GM12892 (cell line): ENCODE data around the gene FBLN1.

ENCODE experiments used
- DNase-seq: peaks from one replicate; pipeline ENCODE4 v3.0.0; 2011; ENCODE audit not compliant: insufficient read length
- FAIRE-seq: peaks from 2 replicates; lab custom pipeline; 2011; peaks lifted over from hg19 to GRCh38; lab: Jason Lieb, UNC
- POLR2A ChIP-seq: IDR thresholded peaks from 2 replicates; pipeline ENCODE4 v1.6.1; 2011; ENCODE audit warnings: low read depth, low read length, control low read depth
- POLR2AphosphoS5 ChIP-seq: IDR thresholded peaks from 2 replicates; pipeline ENCODE4 v1.6.1; 2011; ENCODE audit warnings: low read depth, low read length, control low read depth
- TAF1 ChIP-seq: IDR thresholded peaks from 2 replicates; pipeline ENCODE4 v1.6.1; 2011; ENCODE audit warnings: low read depth, mild to moderate bottlenecking, control low read depth, low read length, borderline replicate concordance

FBLN1 gene

GRCh38 chr22:45496451-45496941, 6.2 kb upstream of the FBLN1 start:
- DNase-seq: no peak
- TF ChIP-seq TAF1: no peak
- TF ChIP-seq POLR2AphosphoS5: no peak
- no peak for FAIRE-seq

GRCh38 chr22:45497351-45498145, 5.1 kb upstream of the FBLN1 start:
- no peak for FAIRE-seq
- TF ChIP-seq TAF1: no peak
- TF ChIP-seq POLR2AphosphoS5: no peak
- TF ChIP-seq POLR2A: no peak
- DNase-seq: no peak

- TF ChIP-seq TAF1 (no peak), POLR2AphosphoS5 (no peak), POLR2A (no peak)
- FAIRE-seq: no peak
- no peak for DNase-seq
Measured at GRCh38 chr22:45499746-45500145, 2.9 kb upstream of the FBLN1 start.

GRCh38 chr22:45503050-45503815, 550 bp downstream of the FBLN1 start:
- DNase-seq: no peak
- FAIRE-seq: no peak
- no peak for TF ChIP-seq POLR2A
- no peak for TF ChIP-seq POLR2AphosphoS5
- no peak for TF ChIP-seq TAF1

- TF ChIP-seq POLR2A (no peak), TAF1 (no peak)
- FAIRE-seq (no peak), DNase-seq (no peak)
Measured at GRCh38 chr22:45503816-45504372, 1.2 kb downstream of the FBLN1 start.

- DNase-seq (no peak), FAIRE-seq (no peak)
- TF ChIP-seq POLR2AphosphoS5: no peak
- no peak for TF ChIP-seq TAF1
- TF ChIP-seq POLR2A: no peak
Measured at GRCh38 chr22:45504373-45505341, 2.0 kb downstream of the FBLN1 start.

GRCh38 chr22:45505991-45506747, 3.5 kb downstream of the FBLN1 start:
- TF ChIP-seq POLR2AphosphoS5 (no peak), TAF1 (no peak), POLR2A (no peak)
- DNase-seq: no peak
- no peak for FAIRE-seq

GRCh38 chr22:45506816-45507360, 4.2 kb downstream of the FBLN1 start:
- DNase-seq: no peak
- FAIRE-seq: no peak
- TF ChIP-seq TAF1 (no peak), POLR2AphosphoS5 (no peak), POLR2A (no peak)

- DNase-seq (no peak), FAIRE-seq (no peak)
- TF ChIP-seq POLR2AphosphoS5 (no peak), POLR2A (no peak), TAF1 (no peak)
Measured at GRCh38 chr22:45507798-45508197, 5.1 kb downstream of the FBLN1 start.

- no peak for TF ChIP-seq TAF1
- no peak for TF ChIP-seq POLR2AphosphoS5
- TF ChIP-seq POLR2A: no peak
- DNase-seq (no peak), FAIRE-seq (no peak)
Measured at GRCh38 chr22:45508814-45509213, 6.1 kb downstream of the FBLN1 start.
